Trophoblast cell (in vitro differentiated cells and primary cell): ENCODE measurements around the gene P2RY8. TPM values are rescaled to one million over a fixed set of nuclear protein-coding genes. Genes with fewer than 3 reads are reported as not detected.
A peak's percentile ranks its signal among the peaks of the same experiment; 100 is the strongest.

Source experiments
- DNase-seq, 2 donors: peaks; one replicate each; pipeline ENCODE4 v3.0.0-alpha.2; 2016
- H2AFZ ChIP-seq: 2 replicates; pipeline ENCODE4 v1.6.1; 2013; ENCODE audit warnings: low read length, moderate library complexity, mild to moderate bottlenecking; ENCODE audit not compliant: insufficient read depth, poor library complexity
- H2AK5ac ChIP-seq: 2 replicates; pipeline ENCODE4 v1.6.1; 2013; ENCODE audit warnings: mild to moderate bottlenecking, low read length
- H2BK120ac ChIP-seq: 2 replicates; pipeline ENCODE4 v1.6.1; 2013; ENCODE audit warnings: low read length, mild to moderate bottlenecking, moderate library complexity; ENCODE audit not compliant: insufficient read depth, poor library complexity
- H2BK12ac ChIP-seq: 2 replicates; pipeline ENCODE4 v1.6.1; 2013; ENCODE audit warnings: mild to moderate bottlenecking, low read length, moderate library complexity
- H2BK5ac ChIP-seq: 2 replicates; pipeline ENCODE4 v1.6.1; 2013; ENCODE audit warnings: low read length, low read depth, moderate library complexity, mild to moderate bottlenecking; ENCODE audit not compliant: poor library complexity
- H3K14ac ChIP-seq: 2 replicates; pipeline ENCODE4 v1.6.1; 2013; ENCODE audit warnings: mild to moderate bottlenecking, low read length
- H3K18ac ChIP-seq: 2 replicates; pipeline ENCODE4 v1.6.1; 2013; ENCODE audit warnings: mild to moderate bottlenecking, low read length
- H3K23ac ChIP-seq: 2 replicates; pipeline ENCODE4 v1.6.1; 2013; ENCODE audit warnings: low read length
- H3K27ac ChIP-seq: 2 replicates; pipeline ENCODE4 v1.5.1; 2013; ENCODE audit warnings: low read depth, mild to moderate bottlenecking, inconsistent platforms, low read length, moderate library complexity
- H3K27me3 ChIP-seq: 2 replicates; pipeline ENCODE4 v1.6.1; 2013; ENCODE audit warnings: inconsistent platforms, mild to moderate bottlenecking, low read length, moderate library complexity; ENCODE audit not compliant: insufficient read depth
- H3K36me3 ChIP-seq, 2 experiments: 1 replicate in 1 of 2; 2 replicates in 1 of 2; pipeline ENCODE4 v1.6.1; 2013; ENCODE audit warnings: low read length in 2 of 2, mild to moderate bottlenecking in 2 of 2, moderate library complexity in 1 of 2; ENCODE audit not compliant: insufficient read depth in 2 of 2, control insufficient read depth in 1 of 2
- H3K4ac ChIP-seq: 2 replicates; pipeline ENCODE4 v1.6.1; 2013; ENCODE audit warnings: low read depth, mild to moderate bottlenecking, low read length, moderate library complexity
- H3K4me1 ChIP-seq, 2 experiments: 1 replicate in 1 of 2; 2 replicates in 1 of 2; pipeline ENCODE4 v1.6.1; 2013; ENCODE audit warnings: low read length in 2 of 2, mild to moderate bottlenecking in 2 of 2, moderate library complexity in 1 of 2; ENCODE audit not compliant: insufficient read depth in 2 of 2, control insufficient read depth in 1 of 2
- H3K4me2 ChIP-seq: 2 replicates; pipeline ENCODE4 v1.6.1; 2013; ENCODE audit warnings: inconsistent platforms, mild to moderate bottlenecking, low read length, moderate library complexity
- H3K4me3 ChIP-seq: 2 replicates; pipeline ENCODE4 v1.5.1; 2013; ENCODE audit warnings: mild to moderate bottlenecking, low read depth, low read length, inconsistent platforms
- H3K79me1 ChIP-seq: one replicate; pipeline ENCODE4 v1.6.1; 2013; ENCODE audit warnings: low read length
- H3K79me2 ChIP-seq: 2 replicates; pipeline ENCODE4 v1.6.1; 2013; ENCODE audit warnings: low read length, mild to moderate bottlenecking; ENCODE audit not compliant: control insufficient read depth, insufficient read depth, poor library complexity
- H3K9ac ChIP-seq: 2 replicates; pipeline ENCODE4 v1.6.1; 2013; ENCODE audit warnings: mild to moderate bottlenecking, low read length
- H3K9me3 ChIP-seq: 2 replicates; pipeline ENCODE4 v1.6.1; 2013; ENCODE audit warnings: low read depth, mild to moderate bottlenecking, control low read depth, inconsistent platforms, low read length; ENCODE audit not compliant: insufficient read depth
- H4K12ac ChIP-seq: 2 replicates; pipeline ENCODE4 v1.6.1; 2013; ENCODE audit warnings: low read depth, mild to moderate bottlenecking, low read length, moderate library complexity
- H4K8ac ChIP-seq: 2 replicates; pipeline ENCODE4 v1.6.1; 2013; ENCODE audit warnings: low read depth, mild to moderate bottlenecking, low read length, moderate library complexity
- H4K91ac ChIP-seq: one replicate; pipeline ENCODE4 v1.6.1; 2013; ENCODE audit warnings: low read depth, mild to moderate bottlenecking, low read length, moderate library complexity
- WGBS: extraction: QIAGEN DNeasy Blood & Tissue Kit; methylation state at CpG from one replicate; pipeline ENCODE4 v1.1.7; 2013; ENCODE audit warnings: missing lambda C conversion rate; ENCODE audit not compliant: insufficient read length, insufficient coverage; ENCODE audit errors: extremely low coverage; 5-methylcytosine and 5-hydroxymethylcytosine counted together
- polyA plus RNA-seq: library from polyadenylated mRNA; stranded (reverse); fragments of 200-250 nt; gene quantifications from 2 replicates; pipeline ENCODE4 v1.2.3, GENCODE V29; 2013

The P2RY8 gene
- polyA plus RNA-seq, result not detected in 2 replicates

- H3K4me2 ChIP-seq, result no peak within 1 kb of the TSS
- H3K9ac ChIP-seq, result no peak within 1 kb of the TSS
- H3K27ac ChIP-seq, result no peak within 1 kb of the TSS
- H3K79me1 ChIP-seq, result no peaks in the 10 kb centered on the region
- no peak within 1 kb of the TSS for H4K12ac ChIP-seq
- no peak within 1 kb of the TSS for H2BK12ac ChIP-seq
- no CpG with 5 or more reads among the region's 27 CpGs for WGBS
- H3K18ac ChIP-seq, result no peak within 1 kb of the TSS
- peaks cover 2% of the 10 kb centered on the region for H3K9me3 ChIP-seq
- H3K23ac ChIP-seq, result no peak within 1 kb of the TSS
- H4K8ac ChIP-seq, result no peak within 1 kb of the TSS
- no peak within 1 kb of the TSS for H3K14ac ChIP-seq
- H3K27me3 ChIP-seq, result no peaks in the 10 kb centered on the region
- no peak within 1 kb of the TSS for H3K4ac ChIP-seq
- no peak within 1 kb of the TSS for H4K91ac ChIP-seq
- no peak within 1 kb of the TSS for H2BK5ac ChIP-seq
- no peak within 1 kb of the TSS for H2AFZ ChIP-seq
- no peak within 1 kb of the TSS for H2BK120ac ChIP-seq
- H3K4me3 ChIP-seq, result no peak within 1 kb of the TSS
- no peaks in the 10 kb centered on the region for H3K79me2 ChIP-seq
- no peaks in the 10 kb centered on the region for H3K4me1 ChIP-seq
- peak in 1 of 2 donors; percentile 26 for DNase-seq
- H2AK5ac ChIP-seq, result no peak within 1 kb of the TSS
- no peaks in the 10 kb centered on the region for H3K36me3 ChIP-seq
Observed at GRCh38 chrX:1537031-1537715, at the start of gene P2RY8. P2RY8 (minus strand) TSS chrX:1537185; CDS start chrX:1466558, 70,627 bp downstream.

- no peak overlapping the region for H4K12ac ChIP-seq
- no peak overlapping the region for H3K9ac ChIP-seq
- no peak overlapping the region for H3K23ac ChIP-seq
- H3K4ac ChIP-seq, result no peak overlapping the region
- no peak overlapping the region for H2BK5ac ChIP-seq
- H3K27ac ChIP-seq, result no peak overlapping the region
- H2BK12ac ChIP-seq, result no peak overlapping the region
- H2AK5ac ChIP-seq, result peak overlapping the region; percentile 19
- no peak overlapping the region for H2AFZ ChIP-seq
- no CpG with 5 or more reads among the region's 8 CpGs for WGBS
- H3K79me2 ChIP-seq, result no peaks in the 10 kb centered on the region
- no peaks in the 10 kb centered on the region for H3K27me3 ChIP-seq
- no peak overlapping the region for H4K91ac ChIP-seq
- H3K4me3 ChIP-seq, result no peak overlapping the region
- H3K18ac ChIP-seq, result no peak overlapping the region
- H3K4me2 ChIP-seq, result no peak overlapping the region
- no peak for DNase-seq
- no peaks in the 10 kb centered on the region for H3K36me3 ChIP-seq
- no peak overlapping the region for H3K14ac ChIP-seq
- H2BK120ac ChIP-seq, result no peak overlapping the region
- H3K79me1 ChIP-seq, result no peaks in the 10 kb centered on the region
- H3K9me3 ChIP-seq, result peaks cover 1% of the 10 kb centered on the region
- H4K8ac ChIP-seq, result no peak overlapping the region
- H3K4me1 ChIP-seq, result no peaks in the 10 kb centered on the region
Observed at GRCh38 chrX:1584237-1585011, 47.4 kb upstream of the P2RY8 start.

GRCh38 chrX:1582686-1583437, 45.9 kb upstream of the P2RY8 start:
- Histone ChIP-seq H2BK5ac (no peak overlapping the region), H3K79me2 (no peaks in the 10 kb centered on the region), H3K4me1 (no peaks in the 10 kb centered on the region), H3K23ac (no peak overlapping the region), H4K8ac (no peak overlapping the region), H2AFZ (no peak overlapping the region), H3K27me3 (no peaks in the 10 kb centered on the region), H2BK12ac (no peak overlapping the region), H2BK120ac (no peak overlapping the region), H3K14ac (no peak overlapping the region), H3K27ac (no peak overlapping the region), H3K4me2 (no peak overlapping the region), H3K36me3 (no peaks in the 10 kb centered on the region), H3K9me3 (peaks cover 1% of the 10 kb centered on the region), H3K18ac (no peak overlapping the region), H3K4me3 (no peak overlapping the region), H4K91ac (no peak overlapping the region), H4K12ac (no peak overlapping the region), H3K79me1 (no peaks in the 10 kb centered on the region), H3K9ac (no peak overlapping the region), H3K4ac (no peak overlapping the region), H2AK5ac (no peak overlapping the region)
- WGBS, result no CpG with 5 or more reads among the region's 27 CpGs
- peak; percentile 43 to 57 for DNase-seq

- Histone ChIP-seq H3K4me2 (no peak overlapping the region), H3K36me3 (no peaks in the 10 kb centered on the region), H2BK5ac (no peak overlapping the region), H3K4me3 (no peak overlapping the region), H3K4me1 (no peaks in the 10 kb centered on the region), H3K18ac (no peak overlapping the region), H3K79me1 (no peaks in the 10 kb centered on the region), H2AFZ (no peak overlapping the region), H3K79me2 (no peaks in the 10 kb centered on the region), H3K14ac (no peak overlapping the region), H2BK120ac (no peak overlapping the region), H2BK12ac (no peak overlapping the region), H4K8ac (no peak overlapping the region), H3K27me3 (no peaks in the 10 kb centered on the region), H3K23ac (no peak overlapping the region), H4K12ac (no peak overlapping the region), H3K9me3 (peaks cover 1% of the 10 kb centered on the region), H4K91ac (no peak overlapping the region), H3K27ac (no peak overlapping the region), H3K4ac (no peak overlapping the region), H2AK5ac (no peak overlapping the region), H3K9ac (no peak overlapping the region)
- WGBS, result no CpG with 5 or more reads among the region's 4 CpGs
- DNase-seq, result peak; percentile 25 to 71
Observed at GRCh38 chrX:1581132-1581531, 44.1 kb upstream of the P2RY8 start.
